Neural progenitor cell (in vitro differentiated cells): Measurements from ENCODE around the gene PUM2. TPM values are rescaled to one million over a fixed set of nuclear protein-coding genes. Genes with fewer than 3 reads are reported as not detected.
"Not testable (repeated sequence)": the region's sequence is repeated elsewhere in the genome, so short reads cannot be mapped to it uniquely, and the experiment has no call there.

Experiments used
- DNase-seq: peaks from one replicate; pipeline ENCODE4 v3.0.0-alpha.2; 2016; ENCODE audit warnings: low spot score
- H2AFZ ChIP-seq: fragments of 200-600 bp; sonication (generic); replicated peaks from 2 replicates; pipeline ENCODE4 v1.6.1; 2016; ENCODE audit warnings: antibody characterized with exemption
- H3F3A ChIP-seq: fragments of 200-600 bp; sonication (generic); 2 replicates; pipeline ENCODE4 v1.6.1; 2016; ENCODE audit warnings: antibody characterized with exemption, low read depth
- H3K27ac ChIP-seq: fragments of 200-600 bp; sonication (generic); 2 replicates; pipeline ENCODE4 v1.5.1; 2016; ENCODE audit warnings: mild to moderate bottlenecking
- H3K27me3 ChIP-seq: fragments of 200-600 bp; sonication (generic); 2 replicates; pipeline ENCODE4 v1.6.1; 2016; ENCODE audit warnings: mild to moderate bottlenecking, moderate library complexity
- H3K36me3 ChIP-seq: fragments of 200-600 bp; sonication (generic); 2 replicates; pipeline ENCODE4 v1.5.1; 2016
- H3K4me1 ChIP-seq: fragments of 200-600 bp; sonication (generic); 2 replicates; pipeline ENCODE4 v1.6.1; 2016; ENCODE audit warnings: mixed run types
- H3K4me2 ChIP-seq: fragments of 200-600 bp; sonication (generic); 2 replicates; pipeline ENCODE4 v1.6.1; 2016
- H3K4me3 ChIP-seq: fragments of 200-600 bp; sonication (generic); 2 replicates; pipeline ENCODE4 v1.5.1; 2016
- H3K79me2 ChIP-seq: fragments of 200-600 bp; sonication (generic); 2 replicates; pipeline ENCODE4 v1.6.1; 2016; ENCODE audit warnings: low read depth
- H3K9ac ChIP-seq: fragments of 200-600 bp; sonication (generic); 2 replicates; pipeline ENCODE4 v1.6.1; 2016
- H3K9me3 ChIP-seq: fragments of 200-600 bp; sonication (generic); 2 replicates; pipeline ENCODE4 v1.5.1; 2016; ENCODE audit warnings: low read depth
- H4K20me1 ChIP-seq: fragments of 200-600 bp; sonication (generic); 2 replicates; pipeline ENCODE4 v1.6.1; 2016; ENCODE audit warnings: low read depth
- H3K27ac Mint-ChIP-seq: 3 replicates; pipeline ENCODE4 v1.8.0; 2021; ENCODE audit warnings: mixed read lengths
- H3K27me3 Mint-ChIP-seq: 2 replicates; pipeline ENCODE4 v1.8.0; 2022; ENCODE audit warnings: low read depth, mild to moderate bottlenecking, inconsistent platforms, moderate library complexity, mixed read lengths; ENCODE audit not compliant: insufficient read depth
- H3K36me3 Mint-ChIP-seq: 3 replicates; pipeline ENCODE4 v1.8.0; 2021; ENCODE audit warnings: mixed read lengths
- H3K4me1 Mint-ChIP-seq: 3 replicates; pipeline ENCODE4 v1.8.0; 2021; ENCODE audit warnings: mixed read lengths
- H3K4me3 Mint-ChIP-seq: 3 replicates; pipeline ENCODE4 v1.8.0; 2021; ENCODE audit warnings: mild to moderate bottlenecking, moderate library complexity, mixed read lengths
- H3K9me3 Mint-ChIP-seq: 3 replicates; pipeline ENCODE4 v1.8.0; 2020; ENCODE audit warnings: mixed read lengths
- EZH2 ChIP-seq: fragments of 200-600 bp; sonication (generic); IDR thresholded peaks from 2 replicates; pipeline ENCODE4 v1.6.1; 2017; ENCODE audit warnings: antibody characterized with exemption, mild to moderate bottlenecking, moderate library complexity
- EZH2phosphoT487 ChIP-seq: fragments of 200-600 bp; sonication (generic); IDR thresholded peaks from 2 replicates; pipeline ENCODE4 v1.6.1; 2017; ENCODE audit warnings: antibody characterized with exemption
- total RNA-seq: library from RNA; depleted of rRNA; stranded (reverse); fragments of >200 nt; gene quantifications from 2 replicates; pipeline ENCODE4 v1.2.3, GENCODE V29; 2015; ENCODE audit warnings: low replicate concordance
- TF ChIP-seq, protein P1 (sequence below): fragments of 200-600 bp; sonication (generic); IDR thresholded peaks from 2 replicates; pipeline ENCODE4 v1.5.1; 2017; ENCODE audit warnings: antibody characterized with exemption, mild to moderate bottlenecking

PUM2 gene
- total RNA-seq, 1 donor from 2014 or later: 88.4 TPM

DNA sequence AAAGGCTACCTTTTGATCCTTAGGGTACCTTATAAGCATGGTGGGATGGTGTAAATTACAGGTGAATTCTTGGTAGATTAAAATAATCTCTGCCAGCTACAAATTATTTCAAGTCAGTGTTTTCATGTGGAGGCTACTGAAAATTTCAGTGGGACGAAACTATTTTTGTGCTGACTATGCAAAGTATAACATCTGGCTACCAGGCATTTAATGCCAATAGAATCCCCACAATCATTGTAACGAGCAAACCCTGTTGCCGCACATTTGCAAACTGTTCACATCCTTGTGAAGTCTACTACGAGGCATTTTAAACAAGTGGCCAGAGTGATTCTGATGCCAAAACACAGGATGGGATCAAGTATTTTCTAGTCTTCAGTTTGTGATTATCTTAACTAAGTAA is 77.6 kb downstream of the PUM2 start:
- peaks cover 25% of the 10 kb centered on the region for H3K36me3 Mint-ChIP-seq

DNA sequence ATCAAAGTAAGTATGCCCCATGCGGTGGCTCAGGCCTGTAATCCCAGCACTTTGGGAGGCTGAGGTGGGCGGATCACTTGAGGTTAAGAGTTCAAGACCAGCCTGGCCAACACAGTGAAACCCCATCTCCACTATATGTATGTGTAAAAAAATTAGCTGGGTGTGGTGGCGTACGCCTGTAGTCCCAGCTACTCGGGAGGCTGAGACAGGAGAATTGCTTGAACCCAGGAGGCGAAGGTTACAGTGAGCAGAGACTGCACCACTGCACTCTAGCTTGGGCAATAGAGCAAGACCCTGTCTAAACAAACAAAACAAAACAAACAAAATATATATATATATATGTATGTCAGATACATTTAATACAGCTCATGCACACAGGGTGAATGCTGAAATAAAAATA is 82.3 kb downstream of the PUM2 start:
- not testable (repeated sequence) for H3K27ac Mint-ChIP-seq, H3K9me3 Mint-ChIP-seq, H3K9me3 ChIP-seq, H3K27me3 ChIP-seq, H3K4me3 Mint-ChIP-seq, H3K27me3 Mint-ChIP-seq, H2AFZ ChIP-seq, H3K27ac ChIP-seq, H3K79me2 ChIP-seq, DNase-seq, H3K4me3 ChIP-seq, H3K4me1 ChIP-seq, H4K20me1 ChIP-seq, H3K9ac ChIP-seq, H3K4me2 ChIP-seq, H3K4me1 Mint-ChIP-seq
- Histone ChIP-seq H3F3A (peaks cover 25% of the 10 kb centered on the region), H3K36me3 (peaks cover 13% of the 10 kb centered on the region)
- peaks cover 32% of the 10 kb centered on the region for H3K36me3 Mint-ChIP-seq

More for the DNA sequence above, 77.6 kb downstream of the PUM2 start:
- Histone ChIP-seq H4K20me1 (peaks cover 6% of the 10 kb centered on the region), H3K79me2 (peaks cover 6% of the 10 kb centered on the region), H2AFZ (no peak overlapping the region), H3K27me3 (no peaks in the 10 kb centered on the region), H3F3A (peaks cover 34% of the 10 kb centered on the region), H3K27ac (no peak overlapping the region), H3K4me3 (no peak overlapping the region), H3K9me3 (no peaks in the 10 kb centered on the region), H3K9ac (no peak overlapping the region), H3K4me1 (no peaks in the 10 kb centered on the region), H3K4me2 (no peak overlapping the region), H3K36me3 (peaks cover 16% of the 10 kb centered on the region)
- DNase-seq: no peak
- no peak overlapping the region for H3K4me3 Mint-ChIP-seq
- H3K9me3 Mint-ChIP-seq: no peaks in the 10 kb centered on the region
- no peak overlapping the region for H3K27ac Mint-ChIP-seq
- H3K27me3 Mint-ChIP-seq: no peaks in the 10 kb centered on the region
- TF ChIP-seq, protein P1, sequence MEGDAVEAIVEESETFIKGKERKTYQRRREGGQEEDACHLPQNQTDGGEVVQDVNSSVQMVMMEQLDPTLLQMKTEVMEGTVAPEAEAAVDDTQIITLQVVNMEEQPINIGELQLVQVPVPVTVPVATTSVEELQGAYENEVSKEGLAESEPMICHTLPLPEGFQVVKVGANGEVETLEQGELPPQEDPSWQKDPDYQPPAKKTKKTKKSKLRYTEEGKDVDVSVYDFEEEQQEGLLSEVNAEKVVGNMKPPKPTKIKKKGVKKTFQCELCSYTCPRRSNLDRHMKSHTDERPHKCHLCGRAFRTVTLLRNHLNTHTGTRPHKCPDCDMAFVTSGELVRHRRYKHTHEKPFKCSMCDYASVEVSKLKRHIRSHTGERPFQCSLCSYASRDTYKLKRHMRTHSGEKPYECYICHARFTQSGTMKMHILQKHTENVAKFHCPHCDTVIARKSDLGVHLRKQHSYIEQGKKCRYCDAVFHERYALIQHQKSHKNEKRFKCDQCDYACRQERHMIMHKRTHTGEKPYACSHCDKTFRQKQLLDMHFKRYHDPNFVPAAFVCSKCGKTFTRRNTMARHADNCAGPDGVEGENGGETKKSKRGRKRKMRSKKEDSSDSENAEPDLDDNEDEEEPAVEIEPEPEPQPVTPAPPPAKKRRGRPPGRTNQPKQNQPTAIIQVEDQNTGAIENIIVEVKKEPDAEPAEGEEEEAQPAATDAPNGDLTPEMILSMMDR: no peak
- no peak for TF ChIP-seq EZH2phosphoT487
- no peak for TF ChIP-seq EZH2
- no peaks in the 10 kb centered on the region for H3K4me1 Mint-ChIP-seq

DNA sequence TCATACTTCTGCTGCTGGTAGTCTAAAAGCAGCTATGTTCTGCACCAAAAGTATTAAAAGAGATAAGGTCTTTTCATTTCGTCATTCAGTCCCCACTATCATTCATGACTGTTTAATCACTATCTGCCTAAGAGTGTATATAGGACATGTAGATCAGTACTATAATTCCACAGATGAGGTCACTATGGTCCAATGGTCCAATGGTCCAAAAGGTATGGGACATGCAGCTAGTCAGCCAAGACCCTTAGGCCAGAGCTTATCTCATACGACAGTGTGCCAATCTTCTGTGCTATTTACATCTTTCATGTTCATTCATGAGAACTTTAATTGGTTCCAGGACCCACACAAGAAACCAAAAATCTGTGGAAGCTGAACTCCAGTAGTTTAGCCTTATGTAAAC is 83.1 kb downstream of the PUM2 start:
- H3K27ac ChIP-seq: no peak overlapping the region
- H3K36me3 ChIP-seq: peaks cover 13% of the 10 kb centered on the region
- Mint-ChIP-seq H3K27ac (no peak overlapping the region), H3K27me3 (no peaks in the 10 kb centered on the region), H3K4me1 (no peaks in the 10 kb centered on the region), H3K9me3 (no peaks in the 10 kb centered on the region), H3K36me3 (peaks cover 32% of the 10 kb centered on the region), H3K4me3 (no peak overlapping the region)
- H3K4me2 ChIP-seq: no peak overlapping the region
- H3F3A ChIP-seq: peaks cover 17% of the 10 kb centered on the region
- H3K9me3 ChIP-seq: no peaks in the 10 kb centered on the region
- H2AFZ ChIP-seq: no peak overlapping the region
- no peaks in the 10 kb centered on the region for H3K4me1 ChIP-seq
- no peaks in the 10 kb centered on the region for H3K27me3 ChIP-seq
- peaks cover 4% of the 10 kb centered on the region for H4K20me1 ChIP-seq
- H3K79me2 ChIP-seq: peaks cover 6% of the 10 kb centered on the region
- TF ChIP-seq EZH2 (no peak), EZH2phosphoT487 (no peak)
- TF ChIP-seq, protein P1: no peak
- H3K9ac ChIP-seq: no peak overlapping the region
- H3K4me3 ChIP-seq: no peak overlapping the region
- no peak for DNase-seq

DNA sequence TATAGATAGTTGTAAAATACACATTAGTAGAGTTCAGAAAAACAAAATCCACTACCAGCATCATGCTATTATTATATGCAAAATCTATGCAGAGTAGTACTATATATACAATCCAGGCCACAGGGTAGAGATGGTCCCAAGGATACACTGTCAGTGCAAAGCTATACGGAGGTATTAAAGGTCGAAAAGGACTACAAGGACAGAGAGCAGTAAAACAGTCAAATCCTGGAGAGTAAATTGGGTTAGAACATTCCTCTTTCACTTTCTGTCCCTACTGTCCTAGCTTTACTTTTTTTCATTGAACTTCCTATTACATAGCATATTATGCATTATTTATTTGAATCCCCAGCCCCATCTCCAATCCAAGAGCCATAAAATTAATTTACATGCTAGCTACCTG is 86.0 kb downstream of the PUM2 start:
- peaks cover 30% of the 10 kb centered on the region for H3K36me3 Mint-ChIP-seq
- Histone ChIP-seq H2AFZ (no peak overlapping the region), H3K36me3 (peaks cover 28% of the 10 kb centered on the region)

More for the DNA sequence above, 86.0 kb downstream of the PUM2 start:
- H3K9ac ChIP-seq: no peak overlapping the region
- peaks cover 18% of the 10 kb centered on the region for H3F3A ChIP-seq
- no peaks in the 10 kb centered on the region for H3K79me2 ChIP-seq
- DNase-seq: no peak
- Mint-ChIP-seq H3K27me3 (no peaks in the 10 kb centered on the region), H3K27ac (no peak overlapping the region), H3K4me1 (no peaks in the 10 kb centered on the region), H3K4me3 (no peak overlapping the region), H3K9me3 (no peaks in the 10 kb centered on the region)
- H3K27me3 ChIP-seq: no peaks in the 10 kb centered on the region
- H3K4me3 ChIP-seq: no peak overlapping the region
- H3K4me2 ChIP-seq: no peak overlapping the region
- H3K9me3 ChIP-seq: no peaks in the 10 kb centered on the region
- H3K4me1 ChIP-seq: no peaks in the 10 kb centered on the region
- TF ChIP-seq EZH2phosphoT487: no peak
- no peak for TF ChIP-seq EZH2
- TF ChIP-seq, protein P1: no peak
- H3K27ac ChIP-seq: no peak overlapping the region
- H4K20me1 ChIP-seq: peaks cover 4% of the 10 kb centered on the region
